Fibroblast of skin of left biceps (primary cell): ENCODE results near the gene RANBP3.
A peak's percentile ranks its signal among the peaks of the same experiment; 100 is the strongest.
"Not testable (repeated sequence)": the region's sequence is repeated elsewhere in the genome, so short reads cannot be mapped to it uniquely, and the experiment has no call there.

ENCODE experiments used
- DNase-seq, 2 experiments: peaks; one replicate each; pipeline ENCODE4 v3.0.0-alpha.2; 2013; ENCODE audit warnings: low read depth in 2 of 2

RANBP3 gene

DNA sequence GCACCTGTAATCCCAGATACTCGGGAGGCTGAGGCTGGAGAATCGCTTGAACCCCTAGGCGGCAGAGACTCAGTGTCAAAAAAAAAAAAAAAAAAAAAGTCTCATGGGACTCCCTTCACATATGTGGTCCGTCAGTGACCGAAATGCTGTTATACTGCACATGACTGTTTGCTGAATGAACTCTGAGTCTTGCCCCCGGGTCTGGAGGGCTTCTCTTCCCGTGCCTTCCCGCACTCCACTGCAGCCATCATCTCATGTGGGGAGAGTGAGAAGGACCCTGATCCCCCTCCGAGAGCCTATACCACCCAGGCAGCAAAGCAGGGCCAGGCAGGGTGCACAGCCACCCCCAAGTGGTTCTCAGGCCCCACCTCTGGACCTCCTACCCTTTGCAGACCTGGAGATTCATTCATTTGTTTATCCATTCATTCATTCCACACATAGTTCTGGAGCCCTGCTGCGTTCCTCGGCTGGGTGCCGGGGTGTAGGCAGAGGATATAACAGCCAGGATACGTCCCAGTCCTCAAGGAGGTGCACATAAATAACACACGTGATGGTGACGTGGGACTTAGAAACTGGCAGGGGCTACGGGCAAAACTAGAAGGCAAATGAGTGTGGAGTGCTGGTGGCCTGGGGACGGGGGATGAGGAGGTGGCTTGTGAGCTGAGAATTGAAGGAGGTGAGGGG, 88.5 kb downstream of the RANBP3 start:
- no peak for DNase-seq

DNA sequence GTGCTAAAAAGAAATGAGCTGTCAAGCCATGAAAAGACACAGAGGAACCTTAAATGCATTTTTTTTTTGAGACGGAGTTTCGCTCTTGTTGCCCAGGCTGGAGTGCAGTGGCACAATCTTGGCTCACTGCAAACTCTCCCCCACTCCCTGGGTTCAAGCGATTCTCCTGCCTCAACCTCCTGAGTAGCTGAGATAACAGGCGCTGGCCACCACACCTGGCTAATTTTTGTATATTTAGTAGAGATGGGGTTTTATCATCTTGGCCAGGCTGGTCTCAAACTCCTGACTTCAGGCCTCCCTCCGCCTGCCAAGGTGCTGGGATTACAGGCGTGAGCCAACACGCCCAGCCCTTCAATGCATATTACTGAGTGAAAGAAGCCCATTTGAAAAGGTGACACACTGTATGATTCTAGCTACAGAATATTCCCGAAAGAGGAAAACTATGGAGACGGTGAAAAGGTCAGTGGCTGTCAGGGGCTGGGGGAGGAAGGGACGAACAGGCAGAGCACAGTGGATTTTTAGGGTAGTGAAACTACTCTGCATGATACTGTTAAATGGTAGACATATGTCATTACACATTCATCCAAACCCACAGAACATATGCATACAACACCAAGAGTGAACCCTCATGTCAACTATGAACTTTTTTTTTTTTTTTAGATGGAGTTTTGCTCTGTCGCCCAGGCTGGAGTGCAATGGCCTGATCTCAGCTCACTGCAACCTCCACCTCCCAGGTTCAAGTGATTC, 93.7 kb downstream of the RANBP3 start:
- DNase-seq = not testable (repeated sequence)

DNA sequence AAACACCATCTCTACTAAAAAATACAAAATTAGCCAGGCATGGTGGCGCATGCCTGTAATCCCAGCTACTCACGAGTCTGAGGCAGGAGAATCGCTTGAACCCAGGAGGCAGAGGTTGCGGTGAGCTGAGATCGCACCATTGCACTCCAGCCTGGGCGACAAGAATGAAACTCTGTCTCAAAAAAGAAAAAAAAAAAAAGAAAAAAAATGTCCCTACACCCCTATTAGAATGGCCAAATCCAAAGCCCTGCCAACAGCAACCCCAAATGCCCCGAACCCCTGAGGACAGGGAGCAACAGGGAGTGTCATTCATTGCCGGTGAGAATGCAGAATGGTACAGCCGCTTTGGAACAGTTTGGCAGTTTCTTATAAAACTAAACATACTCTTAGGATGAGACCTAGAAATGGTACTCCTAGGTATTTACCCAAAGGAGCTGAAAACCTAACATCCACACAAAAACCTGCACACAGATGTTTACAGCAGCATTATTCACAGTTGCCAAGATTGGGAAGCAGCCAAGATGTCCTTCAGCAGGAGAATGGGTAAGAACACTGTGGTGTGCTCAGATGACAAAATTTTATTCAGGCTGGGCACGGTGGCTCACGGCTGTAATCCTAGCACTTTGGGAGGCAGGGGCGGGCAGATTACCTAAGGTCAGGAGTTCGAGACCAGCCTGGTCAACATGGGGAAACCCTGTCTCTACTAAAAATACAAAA, 94.6 kb downstream of the RANBP3 start:
- not testable (repeated sequence) for DNase-seq

DNA sequence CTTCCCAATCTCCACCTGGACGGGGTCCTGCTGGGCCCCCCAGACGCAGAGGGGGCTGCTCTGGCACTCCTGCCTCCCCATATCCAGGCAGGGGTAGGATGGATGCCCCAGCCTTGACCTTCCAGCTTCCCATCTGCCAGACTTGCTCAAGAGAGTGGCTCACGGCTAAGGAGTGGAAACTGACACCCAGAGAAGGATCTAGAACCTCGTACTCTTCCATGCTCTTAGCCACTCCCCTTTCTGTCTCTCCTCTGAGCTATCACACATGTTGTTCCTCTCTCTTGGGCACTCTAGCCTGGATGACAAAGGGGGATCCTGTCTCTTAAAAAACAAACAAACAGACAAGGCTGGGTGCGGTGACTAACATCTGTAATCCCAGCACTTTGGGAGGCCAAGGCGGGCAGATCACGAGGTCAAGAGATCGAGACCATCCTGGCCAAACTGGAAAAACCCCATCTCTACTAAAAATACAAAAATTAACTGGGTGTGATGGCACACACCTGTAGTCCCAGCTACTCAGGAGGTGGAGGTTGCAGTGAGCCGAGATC, 95.4 kb downstream of the RANBP3 start:
- DNase-seq = no peak

DNA sequence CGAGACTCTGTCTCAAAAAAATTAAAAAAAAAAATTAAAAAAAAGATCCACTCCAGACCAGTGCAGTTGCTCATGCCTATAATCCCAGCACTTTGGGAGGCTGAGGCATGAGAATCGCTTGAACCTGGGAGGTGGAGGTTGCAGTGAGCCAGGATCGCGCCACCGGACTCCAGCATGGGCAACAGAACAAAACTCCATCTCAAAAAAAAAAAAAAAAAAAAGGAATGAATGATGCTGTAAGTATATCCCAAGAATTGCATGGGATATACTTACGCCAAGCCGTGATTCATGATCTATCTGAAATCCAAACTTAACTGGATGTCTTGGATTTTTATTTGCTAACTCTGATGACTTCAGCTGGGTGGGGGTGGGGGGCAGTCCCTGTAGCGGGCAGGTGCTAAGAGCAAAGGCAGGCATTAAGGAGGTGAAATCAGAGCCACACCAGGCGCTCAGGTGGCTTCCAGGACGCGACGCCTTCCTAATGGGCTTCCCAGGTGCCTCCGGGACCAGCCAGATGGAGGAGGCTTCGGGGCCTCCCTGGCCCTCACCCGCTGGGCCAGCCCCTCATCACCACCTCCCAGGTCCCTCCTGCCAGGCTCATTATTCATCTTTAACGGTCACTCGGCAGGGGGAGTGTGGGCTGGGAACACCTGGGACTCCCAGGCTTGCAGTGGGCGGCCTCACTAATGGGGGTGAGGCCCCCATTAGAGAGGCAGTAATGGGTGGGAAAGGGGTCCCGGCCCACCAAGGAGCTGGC, 96.2 kb downstream of the RANBP3 start:
- no peak for DNase-seq

DNA sequence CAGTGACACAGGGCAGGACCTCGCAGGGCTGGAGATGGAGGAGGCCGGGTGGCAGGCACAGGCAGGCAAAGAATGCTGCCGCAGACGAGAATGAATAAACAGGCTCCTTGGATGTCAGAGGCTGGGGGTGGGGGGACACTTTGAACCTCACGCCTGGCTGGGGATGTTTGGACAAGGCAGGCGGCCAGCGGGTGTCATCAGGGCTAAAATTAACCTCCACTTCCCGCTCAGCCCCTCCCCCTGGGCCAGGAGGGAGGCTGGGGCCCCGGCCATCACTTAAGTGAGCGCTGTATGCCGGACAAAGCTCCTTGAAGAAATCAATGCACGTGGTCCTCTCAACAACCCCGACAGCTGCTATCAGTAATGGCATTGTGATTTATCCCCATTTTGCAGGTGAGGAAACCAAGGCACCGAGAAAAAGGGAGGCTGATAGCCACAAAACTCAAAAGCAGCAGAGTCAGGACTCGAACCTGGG, 97.3 kb downstream of the RANBP3 start:
- peak in 1 of 2 experiments; percentile 29 for DNase-seq

DNA sequence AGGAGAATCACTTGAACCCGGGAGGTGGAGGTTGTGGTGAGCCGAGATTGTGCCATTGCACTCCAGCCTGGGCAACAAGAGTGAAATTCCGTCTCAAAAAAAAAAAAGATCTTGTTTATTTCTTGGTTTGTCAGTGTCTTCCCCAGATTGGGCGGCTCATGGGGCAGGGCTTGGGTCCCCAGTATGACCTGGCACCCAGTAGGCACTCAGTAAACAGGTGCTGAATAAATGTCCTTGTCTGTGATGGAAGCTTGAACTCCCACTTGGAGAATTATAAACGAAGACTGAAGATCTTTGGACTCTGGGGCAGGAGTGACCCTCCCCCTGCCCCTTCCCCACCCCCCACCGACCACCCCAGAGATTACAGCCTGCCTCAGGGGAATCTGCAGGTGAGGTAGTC, 97.7 kb downstream of the RANBP3 start:
- no peak for DNase-seq

DNA sequence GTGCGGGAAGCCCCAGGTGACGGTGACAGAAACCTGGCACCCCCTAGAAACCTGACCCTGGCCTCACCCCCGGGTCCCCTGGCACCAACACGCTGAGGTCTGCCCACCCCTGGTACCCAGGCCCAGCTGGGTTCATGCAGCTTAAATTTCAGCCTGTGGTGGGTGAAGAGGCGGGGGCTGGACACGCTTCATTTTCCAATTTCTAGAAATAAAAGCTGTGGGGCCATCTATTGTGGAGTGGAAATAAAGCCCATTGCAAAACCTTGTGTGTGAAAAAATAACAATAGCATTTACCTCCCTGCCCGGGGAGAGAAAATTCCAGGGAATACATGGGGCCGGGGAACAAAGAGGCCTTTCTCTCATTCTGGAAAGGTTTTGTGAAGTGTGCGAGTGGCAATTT, 100.1 kb downstream of the RANBP3 start:
- no peak for DNase-seq

DNA sequence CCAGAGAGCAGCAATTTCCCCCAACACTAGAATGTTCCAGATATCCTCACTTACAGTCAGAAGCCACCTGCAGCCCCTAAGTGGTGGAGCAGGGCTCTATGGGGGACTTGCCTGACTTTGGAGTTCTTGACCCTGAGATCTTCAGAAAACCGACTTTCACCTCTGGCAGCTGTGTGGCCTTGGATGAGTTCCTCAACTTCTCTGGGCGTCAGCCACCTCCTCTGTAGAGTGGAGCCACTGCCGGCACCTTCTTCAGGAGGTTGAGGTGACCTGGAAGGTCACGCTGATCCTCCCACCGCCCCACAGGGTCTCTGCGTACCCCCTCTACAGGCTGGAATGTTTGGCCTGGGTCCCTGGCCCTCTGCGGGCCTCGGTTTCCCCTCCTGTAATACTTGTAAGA, 100.5 kb downstream of the RANBP3 start:
- no peak for DNase-seq

DNA sequence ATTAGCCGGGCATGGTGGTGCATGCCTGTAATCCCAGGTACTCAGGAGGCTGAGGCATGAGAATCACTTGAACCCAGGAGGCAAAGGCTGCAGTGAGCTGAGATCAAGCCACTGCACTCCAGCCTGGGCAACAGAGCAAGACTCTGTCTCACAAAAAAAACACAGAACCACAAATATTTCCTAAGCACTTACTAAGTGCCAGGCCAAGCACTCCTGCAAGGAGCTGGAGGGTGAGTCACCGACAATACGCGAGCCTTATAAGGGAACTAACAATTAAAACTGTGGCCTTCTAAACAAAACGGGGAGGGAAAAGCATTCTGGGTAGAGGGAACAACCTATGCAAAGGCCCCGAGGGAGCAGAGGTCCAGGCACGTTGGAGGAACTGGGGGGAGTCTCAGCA, 103.4 kb downstream of the RANBP3 start:
- DNase-seq = peak in 1 of 2 experiments; percentile 6

DNA sequence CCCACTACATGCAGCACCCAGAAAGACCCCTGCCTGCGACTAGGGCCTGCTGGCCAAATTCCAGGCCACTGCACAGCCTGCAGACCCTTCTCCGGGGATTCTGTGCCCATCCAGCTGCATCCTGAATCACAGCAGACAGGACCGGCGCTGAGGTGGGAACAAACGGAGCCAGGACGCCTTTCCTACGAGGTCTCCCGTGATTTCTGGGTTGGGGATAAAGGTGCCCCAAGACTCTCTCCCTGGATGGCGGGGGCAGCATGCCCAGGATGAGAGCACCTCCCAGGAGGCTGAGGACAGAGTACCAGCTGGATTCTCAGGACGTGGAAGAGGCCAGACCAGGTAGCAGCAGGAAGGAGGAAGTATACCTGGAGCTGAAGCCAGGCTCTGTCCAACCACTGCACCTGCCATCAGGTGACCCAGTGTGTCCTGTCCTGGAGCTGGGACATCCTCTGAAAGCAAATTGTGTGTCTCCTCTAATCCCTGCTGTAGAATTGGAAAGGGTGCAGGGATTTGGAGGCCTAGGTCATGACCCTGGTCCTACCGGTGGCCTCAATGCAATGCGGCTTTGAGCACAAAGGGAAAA, 104.2 kb downstream of the RANBP3 start:
- no peak for DNase-seq

DNA sequence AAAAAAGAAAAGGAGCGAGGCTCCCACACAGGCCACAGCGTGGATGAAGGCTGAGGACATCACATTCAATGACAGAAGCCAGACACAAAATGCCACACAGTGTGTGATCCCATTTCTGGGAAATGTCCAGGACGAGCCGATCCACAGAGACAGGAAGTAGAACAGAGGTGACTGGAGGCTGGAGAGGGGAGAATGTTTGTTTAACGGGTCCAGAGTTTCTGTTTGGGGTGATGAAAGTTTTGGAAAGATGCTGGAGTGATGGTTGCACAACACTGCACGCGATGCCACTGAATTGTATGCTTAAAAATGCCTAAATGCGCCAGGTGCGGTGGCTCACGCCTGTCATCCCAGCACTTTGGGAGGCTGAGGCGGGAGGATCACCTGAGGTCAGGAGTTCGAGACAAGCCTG, 107.0 kb downstream of the RANBP3 start:
- DNase-seq = no peak

DNA sequence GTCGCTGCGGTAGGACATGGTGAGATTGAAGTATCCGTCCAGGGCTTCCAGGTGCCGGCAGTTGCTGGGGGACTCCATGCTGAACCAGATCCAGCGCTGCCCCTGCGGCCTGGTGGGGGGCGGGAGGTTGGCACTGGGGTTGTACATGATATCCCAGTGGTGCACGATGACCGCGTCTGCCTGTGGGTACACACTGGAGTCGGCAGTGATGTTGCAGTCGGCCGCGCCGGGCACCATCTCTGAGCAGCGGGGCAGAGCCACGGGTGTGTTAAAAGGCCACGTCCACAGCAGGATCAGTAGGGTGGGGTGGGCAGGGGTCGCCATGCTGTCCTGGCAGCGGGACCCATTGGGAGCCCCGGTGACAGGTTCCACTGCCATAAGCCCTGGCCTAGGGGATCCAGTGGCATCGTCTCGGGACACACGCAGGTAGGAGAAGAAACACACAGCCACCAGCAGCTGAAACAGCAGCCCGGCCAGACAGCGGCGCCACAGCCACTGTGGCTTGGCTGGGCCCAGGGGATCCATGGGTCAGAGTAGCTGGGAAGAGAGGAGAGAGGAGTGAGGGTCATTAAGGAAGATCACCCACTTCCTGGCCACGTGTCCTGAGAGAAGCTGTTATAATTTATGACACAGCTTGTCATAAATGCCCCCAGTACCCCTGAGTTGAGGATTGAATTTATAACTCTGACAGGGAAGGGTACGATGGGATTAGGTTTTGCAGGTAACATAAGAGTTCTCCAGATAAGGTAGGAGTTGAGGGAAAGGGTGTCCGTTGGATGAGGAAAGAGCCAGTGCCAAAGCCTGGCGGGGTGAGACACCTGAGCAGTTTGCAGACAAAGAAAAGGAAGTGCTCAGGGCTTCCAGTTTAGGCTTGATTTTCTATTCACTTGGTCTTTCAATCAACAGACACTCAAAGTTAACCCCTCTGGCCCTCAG, 110.5 kb downstream of the RANBP3 start:
- DNase-seq = no peak
